NK-92 (cell line): ENCODE results near the gene SMIM45.
A peak's percentile ranks its signal among the peaks of the same experiment; 100 is the strongest.
"Not testable (repeated sequence)": the region's sequence is repeated elsewhere in the genome, so short reads cannot be mapped to it uniquely, and the experiment has no call there.

ENCODE experiments used
- DNase-seq: peaks from one replicate; lab custom pipeline; 2025; ENCODE audit not compliant: unreplicated experiment; lab: John Stamatoyannopoulos, UW

Gene SMIM45

DNA sequence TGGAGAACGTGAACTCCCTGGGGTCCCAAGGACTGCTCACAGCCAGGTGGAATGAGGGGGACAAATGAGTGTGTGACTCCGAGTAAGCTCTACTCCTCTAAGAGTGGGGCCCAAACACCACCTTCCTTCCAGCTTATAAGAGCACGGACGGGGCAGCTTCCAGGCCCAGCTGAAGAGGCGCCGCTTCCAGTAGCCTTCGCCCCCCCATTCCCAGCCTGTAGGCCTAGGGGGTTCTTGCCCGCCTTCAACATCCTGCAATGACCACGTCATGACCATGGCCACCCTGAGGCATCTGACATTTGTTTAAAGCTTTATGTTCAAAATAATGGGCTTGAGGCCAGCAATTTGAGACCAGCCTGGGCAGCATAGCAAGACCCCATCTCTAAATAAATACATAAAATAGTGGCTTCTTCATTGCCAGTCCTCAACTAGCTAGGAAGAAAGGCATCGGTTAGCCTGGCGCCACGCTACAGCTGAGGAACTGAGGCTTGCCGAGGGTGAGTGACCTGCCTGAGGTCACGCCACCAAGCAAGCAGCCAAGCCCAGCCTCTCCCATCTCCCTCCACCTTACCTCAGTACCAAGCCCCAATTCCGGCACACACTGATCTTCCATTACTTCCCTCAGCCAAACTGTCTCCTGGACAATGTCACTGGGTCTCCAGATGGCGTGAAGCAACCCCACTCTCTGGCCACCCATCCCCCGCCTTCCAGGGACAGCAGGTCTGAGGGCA, 17.5 kb upstream of the SMIM45 start:
- DNase-seq = no peak

DNA sequence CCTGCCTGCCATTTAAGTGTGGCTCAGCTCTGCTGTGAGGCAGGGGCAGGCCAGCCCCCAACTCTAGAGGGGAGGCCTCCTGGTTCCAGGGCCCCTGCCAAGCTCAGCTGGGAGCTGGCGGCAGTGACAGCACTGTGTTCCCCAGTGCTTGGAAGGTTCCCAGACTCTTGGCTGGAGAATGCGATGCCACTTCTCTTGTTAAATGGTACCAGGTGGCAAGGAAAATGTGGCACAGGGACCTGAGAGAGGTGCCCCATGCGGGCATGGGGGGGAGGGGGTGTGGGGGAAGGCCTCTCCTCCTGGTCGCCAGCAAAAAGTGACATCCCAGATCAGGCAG, 17.0 kb upstream of the SMIM45 start:
- no peak for DNase-seq

DNA sequence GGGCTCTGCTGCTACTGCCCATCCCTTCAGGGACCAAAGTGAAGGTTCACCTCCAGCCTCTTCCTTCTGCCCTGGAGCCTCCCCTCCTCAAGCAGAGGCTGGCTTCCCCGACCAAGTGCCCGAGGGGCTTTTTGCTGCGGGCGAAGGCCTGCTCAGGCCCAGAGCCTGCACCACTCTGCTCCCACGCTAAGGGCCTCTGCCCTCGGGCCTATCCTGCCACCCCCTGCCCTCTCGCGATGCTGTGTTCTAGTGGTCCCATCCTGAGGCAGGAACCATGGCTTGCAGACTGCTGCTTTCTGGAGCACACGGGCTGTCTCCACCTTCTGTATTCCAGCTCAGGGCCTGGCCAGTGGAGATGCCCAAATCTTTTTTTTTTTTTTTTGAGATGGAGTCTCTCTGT, 16.4 kb upstream of the SMIM45 start:
- DNase-seq = no peak

DNA sequence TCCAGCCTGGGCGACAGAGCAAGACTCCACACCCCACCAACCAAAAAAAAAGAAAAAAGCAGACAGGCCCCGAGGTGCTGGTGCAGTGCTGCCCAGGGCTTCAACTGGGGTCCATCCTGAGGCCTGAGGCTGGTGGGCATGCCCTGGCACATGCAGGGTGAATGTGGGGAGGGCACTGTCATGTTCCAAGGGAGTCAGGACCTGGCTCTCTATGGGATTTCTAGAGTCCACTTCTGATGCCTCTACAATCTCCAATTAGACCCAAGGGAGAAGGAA, 15.1 kb upstream of the SMIM45 start:
- DNase-seq = no peak

DNA sequence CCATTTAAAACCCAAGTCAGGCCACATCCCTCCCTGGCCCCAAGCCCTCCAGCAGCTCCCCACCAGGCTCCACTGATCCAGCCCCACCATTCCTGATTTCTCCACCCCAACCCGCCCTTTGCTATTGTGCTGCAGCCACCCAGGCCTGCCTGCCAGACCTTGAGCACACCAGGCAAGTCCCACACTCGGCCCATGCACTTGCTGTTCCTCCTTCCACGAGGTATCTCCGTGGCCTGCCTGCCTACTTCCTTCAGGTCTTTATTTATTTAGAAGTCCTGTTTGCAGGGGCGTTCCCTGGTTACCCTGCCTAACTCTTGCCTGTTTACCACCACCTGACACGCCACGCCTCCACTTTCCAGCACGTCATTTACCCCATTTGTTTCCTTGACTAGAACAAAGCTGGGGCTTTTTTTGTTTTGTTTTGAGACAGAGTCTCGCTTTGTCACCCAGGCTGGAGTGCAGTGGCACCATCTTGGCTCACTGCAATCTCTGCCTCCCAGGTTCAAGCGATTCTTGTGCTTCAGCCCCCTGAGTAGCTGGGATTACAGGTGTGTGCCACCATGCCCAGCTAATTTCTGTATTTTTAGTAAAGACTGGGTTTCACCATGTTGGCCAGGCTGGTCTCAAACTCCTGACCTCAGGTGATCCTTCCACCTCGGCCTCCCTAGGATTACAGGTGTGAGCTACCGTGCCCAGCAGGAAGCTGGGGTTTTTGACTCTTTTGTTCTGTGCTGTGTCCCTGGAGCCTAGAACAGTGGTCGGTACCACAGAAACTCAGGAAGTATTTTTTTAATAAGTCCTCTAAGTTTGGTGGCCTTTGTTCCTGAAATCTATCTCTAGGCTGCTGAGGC, 11.7 kb upstream of the SMIM45 start:
- DNase-seq = peak; percentile 49

DNA sequence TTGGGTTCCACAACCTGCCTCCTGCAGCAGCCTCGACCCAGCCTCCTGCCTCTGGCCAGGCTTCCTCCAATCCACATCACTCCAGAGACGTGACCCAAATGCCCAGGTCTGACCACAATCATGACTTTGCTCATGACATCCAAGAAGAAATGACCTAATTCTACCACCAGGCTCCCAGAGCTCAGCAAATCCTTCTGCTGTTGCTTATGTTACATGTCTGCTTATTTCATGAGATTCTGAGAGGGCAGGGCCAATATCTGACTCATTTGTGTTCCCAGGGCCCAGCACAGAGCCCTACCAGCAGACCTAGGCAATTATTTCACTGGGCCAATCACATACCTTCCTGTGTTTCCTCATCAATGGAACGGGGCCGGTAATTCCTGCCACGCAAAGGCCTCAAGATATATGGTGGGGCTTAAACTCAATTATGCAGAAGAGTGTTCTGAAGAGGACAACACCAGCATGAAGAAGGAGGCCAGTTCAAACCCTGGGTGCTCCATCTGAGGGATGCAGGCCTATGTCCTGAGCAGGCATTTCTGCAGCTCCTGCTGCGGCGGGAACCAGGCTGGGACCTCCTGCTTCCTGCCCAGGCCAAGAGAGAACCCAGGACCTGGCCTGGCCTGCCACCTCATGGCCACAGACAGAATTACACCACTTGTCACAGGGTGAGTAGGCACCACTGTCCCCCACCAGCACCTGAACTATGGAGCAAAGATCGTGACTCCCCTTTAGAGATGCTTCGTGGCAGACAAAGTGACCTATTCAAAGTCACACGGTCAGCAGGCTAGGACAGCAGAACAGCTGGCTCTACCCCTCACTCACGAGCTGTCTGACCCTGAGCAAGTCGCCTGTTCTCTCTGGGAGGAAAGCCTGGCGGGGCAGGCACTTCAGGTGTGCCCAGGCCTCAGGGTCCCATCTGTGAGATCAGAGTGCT, 10.9 kb upstream of the SMIM45 start:
- no peak for DNase-seq

DNA sequence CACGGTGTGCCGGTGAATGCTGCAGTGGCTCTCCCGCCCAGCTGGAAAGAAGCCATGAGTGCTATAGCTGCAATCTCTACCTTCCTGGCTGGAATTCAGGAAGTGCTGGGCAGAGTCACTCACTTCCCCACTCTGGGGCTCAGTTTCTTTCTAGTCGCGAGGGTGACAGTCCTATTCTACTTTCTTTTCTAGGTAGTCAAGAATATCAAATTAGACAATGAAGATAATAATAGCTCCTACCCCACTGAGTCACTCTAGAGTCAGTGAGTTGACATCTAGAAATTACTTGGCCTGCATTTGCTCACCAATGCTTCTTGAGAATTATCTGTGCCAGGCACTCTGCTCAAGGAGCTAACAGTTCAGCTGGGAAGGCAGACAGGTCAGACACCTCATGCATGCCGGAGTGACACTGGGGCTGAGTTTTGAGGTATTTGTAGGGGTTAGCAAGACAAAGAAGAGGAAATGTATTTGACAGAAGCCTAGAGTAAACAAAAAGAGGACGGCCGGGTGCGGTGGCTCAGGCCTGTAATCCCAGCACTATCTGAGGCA, 8.2 kb upstream of the SMIM45 start:
- DNase-seq = no peak

DNA sequence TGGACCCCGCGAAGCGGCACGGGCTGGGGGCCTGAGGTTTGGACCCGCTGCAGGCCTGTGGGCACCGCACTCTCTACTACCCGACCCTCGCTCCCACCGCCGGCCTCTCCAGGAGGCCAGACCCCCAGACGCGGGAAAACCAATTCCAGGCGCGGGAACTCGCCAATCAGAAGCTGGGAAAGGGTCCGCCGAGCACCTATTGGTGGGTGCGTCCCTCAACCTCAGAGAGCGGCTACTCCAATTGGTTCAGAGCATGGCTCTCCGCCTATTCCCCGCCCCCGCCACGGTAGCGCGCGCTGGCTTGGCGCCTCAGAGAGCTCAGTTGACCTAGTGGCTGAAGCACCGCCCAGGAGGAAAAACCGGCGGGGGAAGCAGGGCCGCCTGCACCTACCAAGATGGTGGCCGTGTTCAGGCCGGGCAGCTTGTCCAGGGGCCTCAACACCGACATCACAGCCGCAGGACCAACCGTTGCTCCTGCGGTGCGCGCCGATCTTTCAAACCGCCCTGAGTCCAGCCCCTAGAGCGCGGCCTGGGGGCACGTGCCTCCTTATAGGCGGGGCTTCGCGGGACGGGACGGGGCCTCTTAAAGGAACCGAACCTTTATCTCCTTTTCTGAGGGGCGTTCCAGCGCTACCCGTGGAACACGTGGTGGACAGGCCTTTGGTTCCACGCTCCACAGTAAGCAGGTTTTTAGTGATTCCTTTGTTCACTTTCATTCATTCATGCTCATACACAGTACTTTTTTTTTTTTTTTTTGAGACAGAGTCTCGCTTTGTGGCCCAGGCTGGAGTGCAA, 5.1 kb upstream of the SMIM45 start, which contains the start of gene CENPM:
Gene CENPM, minus strand, starts transcription at position 524 of the 795 bp plus-strand sequence. Its CDS starts 76 bp downstream, at position 448.
- DNase-seq = no peak

DNA sequence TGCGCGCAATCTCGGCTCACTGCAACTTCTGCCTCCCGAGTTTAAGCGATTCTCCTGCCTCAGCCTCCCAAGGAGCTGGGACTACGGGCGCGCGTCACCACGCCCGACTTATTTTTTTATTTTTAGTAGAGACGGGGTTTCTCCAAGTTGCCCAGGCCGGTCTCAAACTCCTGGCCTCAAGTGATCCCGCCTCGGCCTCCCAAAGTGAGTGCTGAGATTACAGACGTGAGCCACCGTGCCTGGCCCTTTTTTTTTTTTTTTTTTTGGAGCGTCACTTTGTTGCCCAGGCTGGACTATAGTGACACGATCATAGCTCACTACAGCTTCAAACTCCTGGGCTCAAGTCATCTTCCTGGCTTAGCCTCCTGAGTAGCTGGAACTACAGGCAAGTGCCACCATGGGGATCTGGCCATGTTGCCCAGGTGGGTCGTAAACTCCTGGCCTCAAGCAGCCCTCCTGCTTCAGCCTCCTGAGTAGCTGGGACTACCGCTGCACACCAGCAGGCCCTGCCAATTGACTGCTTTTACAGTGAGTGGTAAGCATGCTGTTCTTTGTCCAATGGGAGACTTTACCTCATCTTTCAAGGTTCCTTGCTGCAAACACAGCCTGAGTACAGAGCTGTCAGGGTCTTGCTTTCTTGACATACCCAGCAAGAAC, 4.4 kb upstream of the SMIM45 start:
- no peak for DNase-seq

DNA sequence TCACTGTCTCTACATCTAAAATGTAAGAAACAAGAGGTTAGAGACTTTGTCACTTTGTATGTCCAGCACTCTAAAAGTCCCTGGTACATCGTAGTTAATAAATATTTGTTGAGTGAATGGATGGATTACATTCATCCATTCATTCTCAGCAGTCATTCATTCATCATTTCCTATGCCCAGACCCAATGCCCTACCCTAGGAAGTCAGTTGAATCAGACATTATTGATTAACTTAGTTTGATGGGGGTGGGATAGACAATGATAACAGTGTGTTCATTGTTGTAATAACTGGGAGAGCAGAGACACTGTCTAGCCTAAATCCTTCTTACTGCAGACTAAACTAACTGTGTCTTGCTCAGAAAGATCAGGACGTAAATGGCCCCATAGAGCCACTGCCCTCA, 3.8 kb upstream of the SMIM45 start:
- DNase-seq = no peak

DNA sequence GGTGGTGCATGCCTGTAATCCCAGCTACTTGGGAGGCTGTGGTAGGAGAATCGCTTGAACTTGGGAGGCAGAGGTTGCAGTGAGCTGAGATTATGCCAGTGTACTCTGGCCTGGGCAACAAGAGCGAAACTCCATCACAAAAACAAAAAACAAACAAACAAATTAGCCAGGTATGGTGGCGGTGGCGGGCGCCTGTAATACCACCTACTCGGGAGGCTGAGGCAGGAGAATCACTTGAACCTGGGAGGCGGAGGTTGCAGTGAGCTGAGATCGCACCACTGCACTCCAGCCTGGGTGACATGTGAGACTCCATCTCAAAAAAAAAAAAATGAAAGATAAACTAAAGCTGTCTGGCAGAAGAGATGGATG, 3.0 kb upstream of the SMIM45 start:
- not testable (repeated sequence) for DNase-seq

DNA sequence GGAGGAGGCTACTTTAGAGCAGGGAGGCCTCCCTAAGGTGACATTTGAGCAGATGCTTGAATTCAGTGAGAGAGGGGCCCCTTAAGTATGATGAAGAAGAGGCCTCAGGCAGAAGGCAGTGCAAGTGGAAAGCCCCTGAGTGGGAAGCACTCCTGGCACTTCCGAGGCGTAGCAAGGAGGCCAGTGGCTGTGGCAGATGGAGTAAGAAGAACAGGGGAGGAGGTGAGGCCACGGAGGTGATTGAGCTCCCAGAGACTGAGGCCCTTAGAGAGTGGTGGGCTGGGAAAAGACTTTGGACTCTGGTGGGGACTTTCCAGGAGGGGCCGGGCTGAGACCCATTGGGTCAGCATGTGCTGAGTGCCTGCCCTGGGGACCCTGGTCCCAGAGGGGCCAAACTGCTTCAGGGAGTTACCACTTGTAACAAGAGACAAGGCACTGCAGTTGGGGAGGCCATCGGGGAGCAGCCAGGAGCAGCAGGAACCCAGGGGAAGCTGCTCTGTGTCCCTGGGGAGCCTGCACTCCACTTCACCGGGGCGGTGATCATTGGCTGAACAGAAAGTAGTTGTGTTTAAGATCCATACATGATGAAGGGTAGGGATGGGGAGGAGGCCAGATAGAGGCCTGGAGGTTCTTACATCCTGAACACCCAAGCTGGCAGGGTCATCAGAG, 2.5 kb upstream of the SMIM45 start:
- no peak for DNase-seq

DNA sequence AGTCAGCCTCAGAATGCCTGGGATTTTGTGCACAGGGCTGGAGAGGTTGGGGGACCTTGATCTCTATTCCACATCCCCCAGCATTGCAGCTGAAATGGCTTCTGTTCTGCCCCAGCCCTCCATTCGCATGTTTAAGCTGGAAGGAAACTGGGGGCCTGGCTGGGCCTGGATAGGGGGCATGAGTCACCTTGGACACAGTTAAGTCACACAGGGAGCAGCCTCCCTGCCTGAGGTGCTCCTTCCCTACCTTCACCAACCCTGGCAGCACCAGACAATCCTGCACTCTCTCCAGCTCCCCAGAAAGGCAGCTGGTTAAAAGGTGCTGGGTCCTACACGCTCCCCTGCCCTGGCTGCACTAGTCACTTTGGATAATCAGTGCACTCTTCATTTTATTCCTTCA, 763 bp downstream of the SMIM45 start:
- DNase-seq = no peak

DNA sequence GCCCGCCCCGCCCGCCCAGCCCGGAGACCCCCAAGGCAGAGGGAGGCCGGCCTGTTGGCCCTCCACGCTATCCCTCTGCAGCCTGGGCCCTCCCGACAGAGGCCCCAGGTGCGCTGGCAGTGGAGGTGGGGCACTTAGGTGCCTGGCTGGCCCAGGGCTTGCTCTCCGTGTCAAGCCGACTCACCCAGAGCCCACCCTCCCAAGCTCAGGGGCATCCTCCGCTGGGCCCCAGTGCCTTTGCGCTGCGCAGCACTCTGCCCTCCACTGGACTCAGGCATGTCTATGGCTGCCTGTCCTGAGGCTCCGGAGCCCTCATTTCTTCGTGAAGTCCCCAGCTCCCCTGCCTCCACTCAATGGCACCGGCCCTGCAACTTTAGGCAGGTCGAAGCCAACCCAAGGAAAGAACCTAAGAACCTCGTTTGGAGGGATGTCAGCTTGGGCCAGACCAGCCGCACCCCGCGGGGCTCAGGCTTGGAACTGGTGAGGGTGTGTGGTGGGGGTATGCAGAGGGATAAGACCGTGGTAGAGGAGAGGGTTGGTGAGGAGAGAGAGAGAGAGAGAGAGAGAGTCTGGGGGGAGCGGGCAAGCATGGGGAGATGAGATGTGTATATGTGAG, 6.1 kb downstream of the SMIM45 start:
- DNase-seq = no peak

DNA sequence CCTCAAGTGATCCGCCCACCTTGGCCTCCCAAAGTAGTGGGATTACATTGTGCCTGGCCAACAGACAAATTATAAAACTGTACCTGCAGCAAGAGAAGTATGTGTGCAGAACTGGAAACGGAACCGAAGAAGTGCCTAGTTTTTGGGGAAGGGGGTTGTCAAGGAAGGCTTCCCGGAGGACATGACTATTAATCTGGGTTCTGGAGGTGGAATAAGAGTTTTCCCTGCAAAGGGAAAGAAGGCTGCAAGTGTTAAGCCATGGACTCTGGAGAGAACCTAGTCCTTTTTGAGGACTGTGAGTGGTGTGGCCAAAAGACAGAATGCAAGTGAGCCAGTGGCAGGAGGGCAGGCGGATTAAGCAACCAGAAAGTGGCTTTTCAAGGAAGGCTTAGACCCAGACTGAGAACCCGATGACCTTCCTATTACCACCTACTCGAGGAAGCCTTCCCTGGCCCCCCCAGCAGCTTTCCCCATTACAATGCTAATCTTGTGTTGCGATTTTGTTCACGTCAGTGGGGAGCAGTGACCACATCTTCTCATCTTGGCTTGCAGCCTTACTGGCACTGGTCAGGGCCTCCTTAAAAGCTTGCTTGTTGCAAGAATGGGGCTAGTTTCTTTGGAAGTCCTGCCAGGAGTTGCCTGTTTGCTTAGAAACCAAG, 11.6 kb downstream of the SMIM45 start:
- no peak for DNase-seq

DNA sequence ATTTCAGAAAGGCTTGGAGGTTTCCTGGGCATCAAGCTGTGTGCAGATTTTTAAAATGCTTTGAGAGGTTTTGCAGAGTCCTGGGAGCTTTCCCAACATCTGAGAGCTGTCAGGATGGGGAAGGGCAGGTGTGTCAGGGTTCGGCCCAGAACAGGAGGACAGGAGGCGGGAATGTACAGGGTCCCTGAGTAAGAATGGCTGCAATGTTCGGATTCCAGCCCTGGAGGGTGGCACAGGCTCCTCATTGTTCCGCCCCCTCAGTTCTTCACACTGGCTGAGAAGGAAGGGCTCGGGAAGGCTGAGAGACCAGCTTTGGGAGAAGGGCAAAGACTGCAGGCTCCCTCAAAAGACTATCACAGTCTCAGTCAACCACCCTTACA, 12.2 kb downstream of the SMIM45 start:
- no peak for DNase-seq

DNA sequence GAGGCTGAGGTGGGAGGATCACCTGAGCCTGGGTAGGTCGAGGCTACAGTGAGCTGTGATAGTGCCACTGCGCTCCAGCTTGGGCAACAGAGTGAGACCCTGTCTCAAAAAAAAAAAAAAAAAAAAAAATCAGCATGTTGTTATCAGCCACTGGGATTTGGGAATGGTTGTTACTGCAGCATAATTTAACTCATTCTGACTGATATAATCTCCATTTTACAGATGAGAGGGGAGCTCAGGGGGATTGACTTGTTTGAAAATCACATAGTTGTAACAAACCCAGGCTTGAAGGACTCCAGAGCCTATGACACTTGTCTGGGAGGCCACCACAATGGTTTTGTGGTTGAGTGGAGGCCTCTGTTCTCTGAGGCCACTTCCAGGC, 14.3 kb downstream of the SMIM45 start:
- DNase-seq = no peak

DNA sequence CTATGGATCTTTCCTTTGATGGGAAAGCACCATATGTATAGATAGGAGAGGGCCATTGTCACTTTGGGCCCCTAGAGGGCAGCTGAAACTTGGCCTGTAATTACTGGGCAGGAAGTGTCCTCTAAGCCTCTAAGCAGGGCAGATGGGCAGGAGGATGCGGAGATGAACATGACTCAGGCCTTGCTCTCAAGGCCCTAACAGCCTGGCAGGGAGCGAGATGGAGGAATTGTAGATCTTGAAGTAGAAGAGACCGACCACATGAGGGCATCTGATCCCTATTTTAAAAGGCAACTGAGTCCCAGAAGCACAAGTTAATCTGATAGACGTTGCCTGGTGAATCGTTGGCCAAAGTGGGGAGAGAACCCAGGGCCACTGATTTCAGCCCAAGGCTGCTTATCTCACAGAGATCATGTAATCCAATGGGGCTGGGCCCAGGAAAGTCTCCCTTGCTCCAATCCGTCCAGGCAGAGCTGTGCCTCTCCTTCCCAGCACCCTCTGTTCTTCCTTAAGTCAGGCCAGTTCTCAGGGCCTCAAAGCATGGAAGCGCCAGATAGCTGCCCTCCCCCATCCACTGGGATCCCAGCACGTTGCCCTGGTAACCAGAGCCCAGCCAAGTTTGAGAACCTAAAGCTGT, 14.8 kb downstream of the SMIM45 start:
- DNase-seq = no peak
